ENCODE measurements around the gene CSF1R. TPM values are rescaled to one million over a fixed set of nuclear protein-coding genes. Genes with fewer than 3 reads are reported as not detected.

Gene CSF1R
- total RNA-seq, 1 donor: 5.2 TPM

Other genes with a start within 250 kb of the CSF1R start
- not detected for gene PDE6A, start 141.8 kb downstream of the CSF1R start, total RNA-seq
- gene SLC26A2, start 125.8 kb downstream of the CSF1R start, total RNA-seq: 2.7 TPM
- 2.1 TPM for gene TIGD6, start 85.9 kb downstream of the CSF1R start, total RNA-seq
- 27.2 TPM for gene HMGXB3, start 85.8 kb downstream of the CSF1R start, total RNA-seq
- gene PDGFRB, start 69.3 kb upstream of the CSF1R start, total RNA-seq: 0.94 TPM
- gene CDX1, start 80.2 kb upstream of the CSF1R start, total RNA-seq: not detected
- 0.10 TPM for gene SLC6A7, start 103.5 kb upstream of the CSF1R start, total RNA-seq
- 0.94 TPM for gene CAMK2A, start 203.2 kb upstream of the CSF1R start, total RNA-seq
- 4.8 TPM for gene ARSI, start 216.4 kb upstream of the CSF1R start, total RNA-seq